Suprapubic skin (tissue), 4 donors: Measurements from ENCODE around the gene C16orf95.

Experiments
- EP300 ChIP-seq: sonication (generic); formaldehyde crosslinking; IDR thresholded peaks from one replicate; pipeline ENCODE4 v1.6.1; 2017; ENCODE audit warnings: antibody characterized with exemption
- POLR2A ChIP-seq, 2 donors: fragments of 450-650 bp; IDR thresholded peaks; one replicate each; pipeline ENCODE4 v1.6.1; 2017; ENCODE audit warnings: antibody characterized with exemption in 2 of 2, mild to moderate bottlenecking in 2 of 2, moderate library complexity in 2 of 2
- POLR2AphosphoS5 ChIP-seq, 3 donors: sonication (generic); formaldehyde crosslinking; IDR thresholded peaks; one replicate each; pipeline ENCODE4 v1.6.1; 2017; ENCODE audit warnings: antibody characterized with exemption in 3 of 3
- TF ChIP-seq, protein P1 (sequence below), 2 donors: fragments of 200-600 bp in 1 of 2; fragments of 450-650 bp in 1 of 2; sonication (generic) in 1 of 2; IDR thresholded peaks; one replicate each; pipeline ENCODE4 v1.5.1; 2016 to 2019; ENCODE audit warnings: antibody characterized with exemption in 2 of 2, mild to moderate bottlenecking in 1 of 2, moderate library complexity in 1 of 2

DNA sequence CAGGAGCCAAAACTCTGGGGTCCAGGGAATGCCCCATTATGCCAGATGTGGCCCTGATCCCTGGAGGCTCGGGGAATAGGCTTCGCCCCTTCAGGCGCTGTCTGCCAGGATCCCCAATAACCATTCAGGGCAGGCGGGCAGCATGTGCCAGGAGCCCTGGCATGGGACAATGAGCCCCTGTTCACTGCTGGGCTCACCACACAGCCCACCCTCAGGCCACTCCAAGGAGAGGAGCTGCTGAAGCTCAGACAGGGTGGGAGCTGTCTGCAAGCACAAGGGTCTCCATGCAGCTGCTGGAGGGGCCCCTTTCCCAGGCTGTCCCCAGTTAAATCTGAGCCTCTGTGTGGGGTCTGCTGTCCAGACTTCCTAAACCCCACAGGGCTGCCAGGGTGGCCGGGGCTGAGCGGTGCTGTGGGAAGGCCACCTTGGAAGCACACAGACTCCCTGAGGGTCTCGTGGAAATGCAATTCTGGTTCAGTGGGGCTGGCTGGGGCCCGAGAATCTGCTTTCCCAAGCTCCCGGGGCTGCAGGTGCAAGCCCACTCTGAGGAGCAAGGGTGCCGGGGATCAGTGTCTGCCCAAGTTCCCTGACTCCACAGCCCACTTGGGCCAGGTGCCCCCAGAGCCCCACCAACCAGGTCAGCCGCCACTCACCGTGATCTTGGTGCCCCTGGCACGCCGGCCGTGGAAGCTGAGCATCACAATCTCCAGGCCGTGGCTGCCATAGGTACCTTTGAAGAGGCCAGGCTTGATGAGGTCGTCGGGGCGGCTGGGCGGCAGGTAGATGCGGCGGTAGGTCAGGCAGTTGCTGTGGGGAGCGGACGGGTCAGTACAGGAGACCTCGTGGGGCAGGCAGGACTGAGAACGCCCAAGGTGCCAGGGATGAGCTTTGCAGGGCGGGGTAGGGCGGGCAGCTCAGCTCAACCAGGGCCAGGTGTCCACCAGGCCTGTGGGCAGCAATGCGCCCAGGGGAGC lies 17.7 kb upstream of the C16orf95 start:
- TF ChIP-seq, protein P1, sequence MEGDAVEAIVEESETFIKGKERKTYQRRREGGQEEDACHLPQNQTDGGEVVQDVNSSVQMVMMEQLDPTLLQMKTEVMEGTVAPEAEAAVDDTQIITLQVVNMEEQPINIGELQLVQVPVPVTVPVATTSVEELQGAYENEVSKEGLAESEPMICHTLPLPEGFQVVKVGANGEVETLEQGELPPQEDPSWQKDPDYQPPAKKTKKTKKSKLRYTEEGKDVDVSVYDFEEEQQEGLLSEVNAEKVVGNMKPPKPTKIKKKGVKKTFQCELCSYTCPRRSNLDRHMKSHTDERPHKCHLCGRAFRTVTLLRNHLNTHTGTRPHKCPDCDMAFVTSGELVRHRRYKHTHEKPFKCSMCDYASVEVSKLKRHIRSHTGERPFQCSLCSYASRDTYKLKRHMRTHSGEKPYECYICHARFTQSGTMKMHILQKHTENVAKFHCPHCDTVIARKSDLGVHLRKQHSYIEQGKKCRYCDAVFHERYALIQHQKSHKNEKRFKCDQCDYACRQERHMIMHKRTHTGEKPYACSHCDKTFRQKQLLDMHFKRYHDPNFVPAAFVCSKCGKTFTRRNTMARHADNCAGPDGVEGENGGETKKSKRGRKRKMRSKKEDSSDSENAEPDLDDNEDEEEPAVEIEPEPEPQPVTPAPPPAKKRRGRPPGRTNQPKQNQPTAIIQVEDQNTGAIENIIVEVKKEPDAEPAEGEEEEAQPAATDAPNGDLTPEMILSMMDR (IDR thresholded peaks at IDR 0.05) = no peak
- TF ChIP-seq POLR2AphosphoS5 (IDR thresholded peaks at IDR 0.05) = no peak
- no peak for TF ChIP-seq EP300
- TF ChIP-seq POLR2A (IDR thresholded peaks at IDR 0.05) = no peak
